ENCODE results near the gene P3R3URF. TPM values are rescaled to one million over a fixed set of nuclear protein-coding genes. Genes with fewer than 3 reads are reported as not detected.

P3R3URF gene
- total and polyA plus RNA-seq, 12 donors = not detected

DNA sequence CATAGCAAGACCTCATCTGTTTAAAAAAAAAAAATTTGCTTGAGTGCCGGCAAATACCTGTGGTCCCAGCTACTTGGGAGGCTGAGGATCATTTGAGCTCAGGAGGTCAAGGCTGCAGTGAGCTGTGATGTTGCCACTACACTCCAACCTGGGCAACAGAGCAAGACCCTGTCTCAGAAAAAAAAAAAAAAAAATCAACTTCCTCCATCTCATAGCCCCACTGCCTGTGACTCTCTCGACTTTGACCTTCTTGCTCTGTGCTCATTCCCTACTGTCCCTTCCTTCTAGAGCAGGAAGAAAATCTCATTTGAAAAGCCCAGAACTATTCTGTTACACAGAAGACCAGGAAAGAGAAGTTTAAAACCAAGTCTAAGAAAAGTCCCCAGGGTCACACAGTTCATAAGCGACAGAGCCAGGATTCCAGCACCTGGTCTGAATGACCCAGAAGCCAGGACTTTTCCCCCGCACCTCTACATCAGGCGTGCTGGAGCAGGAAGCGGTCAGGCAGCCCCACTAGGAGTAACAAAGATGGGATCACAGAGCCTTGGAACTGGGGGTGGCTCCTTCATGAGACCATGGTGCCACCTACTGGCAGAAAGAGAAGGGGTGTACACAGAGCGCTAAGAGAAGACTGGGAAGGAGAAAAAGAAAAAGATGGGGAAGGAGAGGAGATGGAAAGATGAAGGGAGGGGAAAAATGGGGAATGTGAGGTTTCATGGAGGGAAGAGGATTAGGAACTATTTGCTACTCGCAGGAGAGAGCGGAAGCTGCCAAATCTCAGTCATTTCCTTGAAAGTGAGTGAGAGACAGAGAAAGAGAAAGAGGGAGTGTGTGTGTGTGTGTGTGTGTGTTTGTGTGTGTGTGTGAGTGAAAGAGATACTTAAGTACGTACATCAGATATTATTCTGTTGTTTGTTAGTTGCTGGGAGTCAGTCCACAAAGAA, 3.1 kb upstream of the P3R3URF start:
- Histone ChIP-seq H3K36me3 (no peaks in the 10 kb centered on the region), H3K4me1 (peaks cover 7 to 70% (median 42%) of the 10 kb centered on the region in 9 donors), H3K4me3 (peak overlapping the region in 2 of 10 donors; percentile 10 to 33), H3K9me3 (no peaks in the 10 kb centered on the region), H3K27ac (peak overlapping the region in 8 of 10 donors; percentile 23 to 69 (median 56)), H3K27me3 (no peaks in the 10 kb centered on the region)
- ATAC-seq (peak; percentile 72 to 92 (median 87)), DNase-seq (peak; percentile 59 to 88)
- TF ChIP-seq, protein P1, sequence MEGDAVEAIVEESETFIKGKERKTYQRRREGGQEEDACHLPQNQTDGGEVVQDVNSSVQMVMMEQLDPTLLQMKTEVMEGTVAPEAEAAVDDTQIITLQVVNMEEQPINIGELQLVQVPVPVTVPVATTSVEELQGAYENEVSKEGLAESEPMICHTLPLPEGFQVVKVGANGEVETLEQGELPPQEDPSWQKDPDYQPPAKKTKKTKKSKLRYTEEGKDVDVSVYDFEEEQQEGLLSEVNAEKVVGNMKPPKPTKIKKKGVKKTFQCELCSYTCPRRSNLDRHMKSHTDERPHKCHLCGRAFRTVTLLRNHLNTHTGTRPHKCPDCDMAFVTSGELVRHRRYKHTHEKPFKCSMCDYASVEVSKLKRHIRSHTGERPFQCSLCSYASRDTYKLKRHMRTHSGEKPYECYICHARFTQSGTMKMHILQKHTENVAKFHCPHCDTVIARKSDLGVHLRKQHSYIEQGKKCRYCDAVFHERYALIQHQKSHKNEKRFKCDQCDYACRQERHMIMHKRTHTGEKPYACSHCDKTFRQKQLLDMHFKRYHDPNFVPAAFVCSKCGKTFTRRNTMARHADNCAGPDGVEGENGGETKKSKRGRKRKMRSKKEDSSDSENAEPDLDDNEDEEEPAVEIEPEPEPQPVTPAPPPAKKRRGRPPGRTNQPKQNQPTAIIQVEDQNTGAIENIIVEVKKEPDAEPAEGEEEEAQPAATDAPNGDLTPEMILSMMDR (IDR thresholded peaks at IDR 0.05) = peak; percentile 85 to 95 (median 89)
- 13 to 15% methylated on average over 10 of the region's 10 CpGs for WGBS, 2 donors
- intact Hi-C loops (cut with DNase I) = loop anchor here (1.0 to 10.0 kb wide), 8 partner anchors 43 to 295 kb away; no protein-coding TSS in a partner anchor

DNA sequence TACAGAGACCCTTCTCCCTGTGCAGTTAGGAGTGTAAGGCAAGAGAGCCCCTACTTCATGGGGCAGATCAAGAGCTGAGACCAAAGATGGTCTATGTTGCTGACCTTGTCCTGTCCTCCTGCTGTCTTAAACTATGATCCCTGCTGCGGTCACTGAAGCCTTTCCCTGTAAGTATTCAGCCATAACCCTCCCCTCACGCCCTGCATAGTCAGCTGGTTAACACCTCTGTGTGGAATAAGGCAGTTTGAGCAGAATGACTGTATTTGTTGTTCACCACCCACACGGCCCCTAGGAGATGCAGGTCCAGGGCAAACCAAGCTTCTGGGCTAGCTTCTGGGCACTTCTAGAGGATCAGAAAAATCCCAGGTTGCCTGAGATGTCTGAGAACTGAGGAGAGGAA, 1.0 kb downstream of the P3R3URF start:
- no peaks in the 10 kb centered on the region for H3K27me3 ChIP-seq
- ATAC-seq (no peak), DNase-seq (no peak)
- H3K4me1 ChIP-seq = peaks cover 22 to 78% (median 59%) of the 10 kb centered on the region in 9 donors
- WGBS, 2 donors = 73 to 82% methylated on average over 3 of the region's 3 CpGs
- H3K9me3 ChIP-seq = no peaks in the 10 kb centered on the region
- no peak overlapping the region for H3K4me3 ChIP-seq
- TF ChIP-seq, protein P1 (IDR thresholded peaks at IDR 0.05) = no peak
- no peaks in the 10 kb centered on the region for H3K36me3 ChIP-seq
- peak overlapping the region in 9 of 10 donors; percentile 54 to 93 (median 79) for H3K27ac ChIP-seq
- intact Hi-C loops (cut with DNase I) = loop anchor here in 4 of 10 donors (2.0 to 10.0 kb wide), 3 partner anchors 42 to 83 kb away; partner anchors contain the start of gene PIK3R3 (in 3 of the 4)

DNA sequence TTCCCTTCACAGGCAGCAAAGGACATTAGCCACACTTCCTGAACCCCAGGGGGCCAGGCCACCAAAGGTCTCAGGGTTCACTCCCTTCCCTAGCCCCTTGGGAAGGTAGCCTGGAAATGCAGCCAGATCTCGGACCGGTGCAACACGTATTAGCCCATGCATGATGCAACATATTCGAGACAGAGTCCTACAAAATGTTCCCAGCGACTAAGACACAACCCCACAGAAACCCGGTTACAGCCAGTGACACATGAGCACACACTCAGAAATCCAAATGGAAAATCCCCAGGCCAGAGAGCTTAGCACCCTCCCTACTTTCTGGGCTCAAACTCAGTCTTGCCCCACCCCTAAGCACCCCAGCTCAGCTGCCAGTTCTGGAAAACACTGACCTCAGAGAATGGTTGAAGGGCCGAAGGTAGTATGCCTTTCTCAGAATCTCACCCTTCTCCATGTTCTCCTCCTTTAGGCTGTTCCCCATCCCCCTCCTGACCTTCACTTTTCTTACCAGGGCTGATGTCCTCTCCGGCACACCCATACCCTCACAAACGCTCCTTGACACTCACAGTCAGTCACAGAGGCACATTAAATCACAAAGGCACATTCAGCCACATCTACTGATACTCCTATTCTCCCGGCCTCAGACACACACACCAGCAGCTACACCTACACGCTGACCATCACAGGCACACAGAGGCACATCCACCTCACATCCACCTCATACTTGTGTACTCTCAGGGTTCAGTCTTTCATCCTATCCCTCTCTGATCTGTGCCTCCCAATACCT, 1.6 kb downstream of the P3R3URF start, which contains the start of gene TSPAN1:
TSPAN1 (plus strand) TSS at position 640 of the 784 bp plus-strand sequence. CDS start 6,021 bp downstream, outside the sequence.
- DNase-seq (no peak), ATAC-seq (peak; percentile 5 to 49 (median 20))
- H3K27me3 ChIP-seq = no peaks in the 10 kb centered on the region
- TF ChIP-seq, protein P1 (IDR thresholded peaks at IDR 0.05) = no peak
- intact Hi-C loops (cut with DNase I) = loop anchor here in 5 of 10 donors (2.0 to 10.0 kb wide), 4 partner anchors 42 to 82 kb away; partner anchors contain the start of gene PIK3R3 (in 4 of the 5)
- peaks cover 22 to 73% (median 54%) of the 10 kb centered on the region in 9 donors for H3K4me1 ChIP-seq
- WGBS, 2 donors = 42 to 52% methylated on average over 11 of the region's 11 CpGs
- H3K4me3 ChIP-seq = no peak within 1 kb of the TSS
- no peaks in the 10 kb centered on the region for H3K36me3 ChIP-seq
- no peaks in the 10 kb centered on the region for H3K9me3 ChIP-seq
- peak within 1 kb of the TSS in 9 of 10 donors; percentile 54 to 93 (median 79) for H3K27ac ChIP-seq
